ENCODE data around the gene ZNF787. TPM values are rescaled to one million over a fixed set of nuclear protein-coding genes. Genes with fewer than 3 reads are reported as not detected.

ZNF787 gene
- polyA plus RNA-seq, 1 donor = 33.3 TPM

DNA sequence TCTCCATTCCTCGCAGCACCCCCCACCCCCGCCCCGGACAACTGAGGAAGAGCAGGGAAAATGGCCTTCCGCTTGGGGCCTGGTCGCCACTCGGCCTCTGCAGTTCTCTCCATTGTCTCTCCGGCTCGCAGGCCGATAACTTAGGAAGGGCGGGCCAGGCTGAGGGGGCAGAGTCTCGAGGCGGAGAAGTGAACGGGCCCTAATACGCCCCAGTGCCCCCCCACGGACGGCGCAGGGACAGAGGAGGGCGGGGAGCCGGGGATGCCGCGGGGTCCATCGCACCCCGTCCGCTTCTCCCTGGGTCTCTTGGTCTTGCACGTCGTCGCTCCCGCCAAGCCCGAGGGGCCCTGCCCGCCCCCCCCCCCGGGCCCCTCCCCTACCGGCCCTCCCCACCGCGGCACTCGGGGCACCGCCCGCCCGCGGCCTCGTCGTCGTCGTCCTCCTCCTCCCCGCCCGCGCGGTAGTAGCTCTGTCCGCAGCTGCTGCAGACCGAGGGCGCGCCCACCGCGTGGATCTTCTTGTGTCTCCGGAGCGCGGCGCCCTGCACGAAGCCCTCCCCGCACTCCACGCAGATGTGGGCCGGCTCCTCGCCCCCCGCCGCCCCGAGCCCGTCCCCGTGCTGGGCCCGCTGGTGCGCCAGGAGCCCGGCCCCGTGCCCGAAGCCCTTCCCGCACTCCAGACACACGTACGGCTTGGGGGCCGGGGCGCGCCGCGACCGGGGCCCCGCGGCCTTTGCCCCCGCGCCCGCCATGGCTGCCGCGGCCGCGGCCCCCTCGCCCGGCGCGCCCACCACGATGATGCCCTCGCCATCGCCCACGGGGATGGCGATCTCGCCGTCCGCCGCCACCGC lies 33.2 kb downstream of the ZNF787 start:
- H3K4me1 ChIP-seq (ENCODE audit: control insufficient read depth, insufficient read depth, low read length) = no peaks in the 10 kb centered on the region
- peaks cover 6% of the 10 kb centered on the region for H3K9me3 ChIP-seq (ENCODE audit: control insufficient read depth, low read depth, low read length)
- no peak overlapping the region for H3K27ac ChIP-seq (ENCODE audit: low read length)
- H3K4me3 ChIP-seq (ENCODE audit: low read length) = no peak overlapping the region
- H3K36me3 ChIP-seq (ENCODE audit: control insufficient read depth, insufficient read depth, low read length) = peaks cover 30% of the 10 kb centered on the region
- no peak for DNase-seq
- H3K27me3 ChIP-seq (ENCODE audit: control insufficient read depth, insufficient read depth, low read length) = no peaks in the 10 kb centered on the region
- no CpG with 5 or more reads among the region's 104 CpGs for WGBS (ENCODE audit: insufficient coverage, low lambda C conversion rate)

DNA sequence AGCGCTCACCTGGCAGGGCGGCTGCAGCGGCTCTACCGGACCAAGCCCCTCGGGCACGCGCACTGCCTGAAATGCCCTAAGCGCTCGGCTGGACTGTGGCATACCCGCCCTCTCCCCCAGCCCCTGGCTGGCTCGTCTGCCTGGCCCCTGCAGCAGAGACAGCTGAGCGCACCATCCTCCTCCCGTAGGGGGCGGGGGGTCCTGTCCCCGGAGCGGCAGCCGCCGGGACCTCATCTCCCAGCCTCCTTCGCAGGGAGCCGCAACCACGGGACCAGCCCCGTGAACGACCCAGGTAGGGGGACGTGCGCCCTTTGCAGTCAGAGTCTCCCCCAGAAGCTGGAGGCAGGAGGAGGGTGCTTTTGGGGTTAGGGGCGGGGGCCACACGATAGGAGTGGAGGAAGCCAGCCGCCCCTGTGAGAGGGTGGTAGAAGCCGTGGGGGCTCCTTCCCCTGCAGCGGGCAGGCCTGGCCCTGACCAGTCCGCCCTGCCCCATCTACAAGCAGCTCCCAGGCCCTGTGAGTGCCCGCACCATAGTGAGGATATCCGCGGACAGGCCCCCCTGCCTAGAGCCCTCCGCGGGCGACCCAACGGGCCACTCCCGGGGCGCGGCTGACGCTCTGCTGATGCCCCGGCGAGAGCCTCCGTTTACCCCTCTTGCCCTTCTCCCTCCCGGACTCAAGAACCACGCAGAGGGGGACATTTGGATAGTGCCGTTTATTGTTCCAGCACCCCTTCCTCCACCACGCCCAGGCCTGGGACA lies 34.2 kb downstream of the ZNF787 start:
- no peak for DNase-seq
- Histone ChIP-seq H3K27me3 (ENCODE audit: control insufficient read depth, insufficient read depth, low read length) (peaks cover 2% of the 10 kb centered on the region), H3K36me3 (ENCODE audit: control insufficient read depth, insufficient read depth, low read length) (peaks cover 25% of the 10 kb centered on the region), H3K9me3 (ENCODE audit: control insufficient read depth, low read depth, low read length) (peaks cover 3% of the 10 kb centered on the region), H3K27ac (ENCODE audit: low read length) (no peak overlapping the region), H3K4me1 (ENCODE audit: control insufficient read depth, insufficient read depth, low read length) (no peaks in the 10 kb centered on the region), H3K4me3 (ENCODE audit: low read length) (no peak overlapping the region)
- WGBS (ENCODE audit: insufficient coverage, low lambda C conversion rate) = no CpG with 5 or more reads among the region's 49 CpGs

DNA sequence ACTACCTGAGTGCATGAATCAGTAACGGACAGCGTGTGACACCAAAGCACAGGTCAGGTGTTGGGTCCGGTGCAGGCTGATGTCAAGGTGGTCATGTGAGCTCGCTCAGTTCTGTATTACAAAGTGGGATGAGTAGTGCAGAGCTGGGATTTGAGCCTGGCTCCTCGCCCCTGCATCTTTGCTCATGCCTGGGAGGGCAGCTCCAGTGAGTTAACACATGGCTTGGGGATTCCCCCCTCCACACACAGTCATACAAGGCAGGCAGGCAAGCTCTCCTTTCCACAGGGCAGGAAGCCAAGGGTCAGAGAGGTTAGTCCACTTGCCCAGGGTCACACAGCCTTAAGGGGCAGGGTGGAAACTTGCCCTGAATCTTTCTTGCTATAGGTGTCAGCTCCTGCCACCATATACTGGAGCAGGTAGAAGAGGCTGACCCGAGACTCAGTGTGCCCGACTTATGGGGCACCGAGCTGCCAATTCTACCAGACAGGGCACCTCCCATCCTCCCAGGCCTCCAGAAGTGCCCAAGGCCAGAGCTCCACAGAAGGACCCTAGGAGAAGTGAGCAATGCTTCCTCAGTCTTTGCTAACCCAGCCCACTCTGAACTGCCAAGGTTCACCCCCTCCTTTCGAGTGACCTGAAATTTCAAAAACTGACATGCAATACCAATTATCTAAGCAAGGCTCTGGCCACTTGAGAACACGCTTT lies 35.4 kb downstream of the ZNF787 start:
- no peak overlapping the region for H3K27ac ChIP-seq (ENCODE audit: low read length)
- WGBS (ENCODE audit: insufficient coverage, low lambda C conversion rate) = 100% methylated on average over 1 of the region's 10 CpGs
- peaks cover 20% of the 10 kb centered on the region for H3K36me3 ChIP-seq (ENCODE audit: control insufficient read depth, insufficient read depth, low read length)
- peaks cover 5% of the 10 kb centered on the region for H3K4me1 ChIP-seq (ENCODE audit: control insufficient read depth, insufficient read depth, low read length)
- H3K4me3 ChIP-seq (ENCODE audit: low read length) = no peak overlapping the region
- no peaks in the 10 kb centered on the region for H3K9me3 ChIP-seq (ENCODE audit: control insufficient read depth, low read depth, low read length)
- H3K27me3 ChIP-seq (ENCODE audit: control insufficient read depth, insufficient read depth, low read length) = peaks cover 10% of the 10 kb centered on the region
- DNase-seq = no peak

DNA sequence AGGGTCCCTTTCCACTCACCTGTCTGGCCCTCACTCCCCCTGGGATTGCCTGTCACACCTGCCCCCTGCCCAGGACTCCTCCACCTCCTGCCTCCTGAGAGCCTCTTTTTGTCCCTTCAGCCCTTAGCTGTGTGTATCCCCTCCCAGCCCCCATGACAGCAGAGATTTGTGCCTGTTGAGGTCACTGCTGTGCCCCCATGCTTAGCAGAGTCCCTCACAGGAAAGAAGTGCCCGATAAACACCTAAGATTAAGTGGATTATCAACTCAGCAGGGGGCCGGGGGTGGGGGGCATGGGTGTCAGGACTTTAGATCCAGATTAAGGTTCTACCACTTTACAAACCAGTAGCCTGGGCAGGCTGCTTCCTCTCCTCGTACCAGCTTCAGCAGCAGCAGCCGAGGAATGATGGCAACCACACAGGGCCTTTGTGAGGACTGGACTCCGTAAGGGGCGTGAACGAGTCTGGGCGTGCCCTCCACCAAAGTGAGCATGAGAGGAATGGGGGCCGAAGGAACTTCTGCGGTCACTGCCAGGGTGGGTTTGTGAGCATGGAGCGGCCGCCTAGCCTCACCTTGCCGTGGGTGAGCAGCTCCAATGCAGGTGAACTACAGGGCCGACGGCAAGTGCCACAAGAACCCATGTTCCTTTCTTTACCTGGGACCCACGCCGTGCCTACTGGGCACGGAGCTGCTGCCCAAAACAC lies 36.1 kb downstream of the ZNF787 start:
- Histone ChIP-seq H3K36me3 (ENCODE audit: control insufficient read depth, insufficient read depth, low read length) (peaks cover 17% of the 10 kb centered on the region), H3K4me1 (ENCODE audit: control insufficient read depth, insufficient read depth, low read length) (peaks cover 6% of the 10 kb centered on the region), H3K9me3 (ENCODE audit: control insufficient read depth, low read depth, low read length) (no peaks in the 10 kb centered on the region), H3K4me3 (ENCODE audit: low read length) (no peak overlapping the region), H3K27me3 (ENCODE audit: control insufficient read depth, insufficient read depth, low read length) (peaks cover 11% of the 10 kb centered on the region), H3K27ac (ENCODE audit: low read length) (no peak overlapping the region)
- no peak for DNase-seq
- no CpG with 5 or more reads among the region's 18 CpGs for WGBS (ENCODE audit: insufficient coverage, low lambda C conversion rate)

DNA sequence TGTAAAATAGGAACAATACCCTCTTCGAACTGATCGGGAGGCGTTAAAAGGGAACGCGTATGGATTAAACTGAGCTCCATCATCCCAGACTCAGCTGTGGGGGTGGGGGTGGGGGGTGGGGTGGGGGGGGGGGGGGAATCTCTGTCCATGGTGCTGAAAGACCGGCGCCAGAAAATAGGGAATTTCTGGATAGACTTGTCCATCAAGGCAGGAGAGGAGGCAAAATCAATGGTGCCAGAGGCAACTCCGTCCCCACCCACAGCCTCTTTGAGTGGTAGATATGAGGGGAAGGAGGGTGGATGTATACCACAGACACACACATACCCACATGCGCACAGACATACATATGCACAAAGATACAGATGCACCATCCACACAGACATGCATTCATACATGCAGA lies 37.4 kb downstream of the ZNF787 start:
- H3K27me3 ChIP-seq (ENCODE audit: control insufficient read depth, insufficient read depth, low read length) = peaks cover 11% of the 10 kb centered on the region
- peaks cover 6% of the 10 kb centered on the region for H3K4me1 ChIP-seq (ENCODE audit: control insufficient read depth, insufficient read depth, low read length)
- H3K4me3 ChIP-seq (ENCODE audit: low read length) = no peak overlapping the region
- no peak overlapping the region for H3K27ac ChIP-seq (ENCODE audit: low read length)
- H3K36me3 ChIP-seq (ENCODE audit: control insufficient read depth, insufficient read depth, low read length) = peaks cover 8% of the 10 kb centered on the region
- WGBS (ENCODE audit: insufficient coverage, low lambda C conversion rate) = no CpG with 5 or more reads among the region's 9 CpGs
- DNase-seq = no peak
- H3K9me3 ChIP-seq (ENCODE audit: control insufficient read depth, low read depth, low read length) = no peaks in the 10 kb centered on the region

DNA sequence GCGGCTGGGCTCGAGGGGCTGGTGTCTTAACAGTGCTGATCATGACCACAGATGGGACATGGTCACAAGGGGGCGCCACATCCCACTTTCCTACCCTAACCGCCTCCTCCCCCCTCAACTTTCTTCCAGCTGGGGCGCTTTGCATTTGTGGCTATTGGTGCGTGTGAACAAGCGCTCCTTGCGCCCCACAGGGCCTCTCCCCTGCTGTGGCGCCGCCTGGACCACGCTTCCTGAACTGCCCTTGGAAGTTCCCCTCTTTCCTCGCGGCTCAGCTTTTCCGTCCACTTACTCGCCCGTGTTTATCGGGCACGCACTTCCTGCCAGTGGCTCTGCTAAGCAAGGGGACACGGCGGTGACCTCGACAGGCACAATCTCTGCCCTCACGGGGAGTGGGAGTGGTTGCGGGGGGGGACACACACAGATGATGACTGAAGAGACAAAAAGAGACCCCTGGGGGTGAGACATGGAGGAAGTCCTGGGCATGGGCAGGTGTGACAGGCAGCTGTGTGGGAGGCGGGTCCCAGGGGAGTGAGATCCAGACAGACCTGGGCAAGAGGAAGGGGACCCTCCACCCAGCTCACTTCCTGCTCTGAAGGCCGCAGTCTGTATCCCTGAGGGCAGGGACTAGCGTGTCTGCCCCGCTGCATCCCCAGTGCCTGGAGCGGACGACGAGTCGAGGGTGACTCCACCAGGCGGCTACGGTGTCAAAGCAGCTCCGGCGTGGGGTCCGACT lies 40.3 kb downstream of the ZNF787 start:
- Histone ChIP-seq H3K4me3 (ENCODE audit: low read length) (peak overlapping the region; percentile 21), H3K27me3 (ENCODE audit: control insufficient read depth, insufficient read depth, low read length) (peaks cover 11% of the 10 kb centered on the region), H3K27ac (ENCODE audit: low read length) (no peak overlapping the region), H3K4me1 (ENCODE audit: control insufficient read depth, insufficient read depth, low read length) (peaks cover 6% of the 10 kb centered on the region), H3K9me3 (ENCODE audit: control insufficient read depth, low read depth, low read length) (no peaks in the 10 kb centered on the region), H3K36me3 (ENCODE audit: control insufficient read depth, insufficient read depth, low read length) (peaks cover under 1% of the 10 kb centered on the region)
- no CpG with 5 or more reads among the region's 36 CpGs for WGBS (ENCODE audit: insufficient coverage, low lambda C conversion rate)
- peak; percentile 52 to 67 for DNase-seq

DNA sequence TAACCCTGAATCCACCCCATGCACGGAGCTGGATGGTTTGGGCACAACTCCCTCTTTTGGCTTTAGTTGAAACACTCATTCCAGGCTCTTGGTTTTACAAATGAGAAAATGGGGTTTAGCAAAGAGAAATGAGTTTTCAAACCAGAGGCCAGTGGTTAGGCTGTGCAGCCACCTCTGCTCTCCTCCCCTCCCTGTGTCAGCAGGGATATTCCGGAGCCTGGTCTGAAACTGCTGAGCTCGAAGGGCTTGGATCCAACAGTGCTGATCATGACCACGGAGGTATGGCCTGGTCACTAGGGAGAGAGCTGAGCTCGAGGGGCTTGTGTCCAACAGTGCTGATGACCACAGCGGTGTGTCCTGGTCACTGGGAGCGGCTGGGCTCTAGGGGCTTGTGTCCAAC lies 41.5 kb downstream of the ZNF787 start:
- Histone ChIP-seq H3K27me3 (ENCODE audit: control insufficient read depth, insufficient read depth, low read length) (peaks cover 11% of the 10 kb centered on the region), H3K36me3 (ENCODE audit: control insufficient read depth, insufficient read depth, low read length) (no peaks in the 10 kb centered on the region), H3K4me1 (ENCODE audit: control insufficient read depth, insufficient read depth, low read length) (peaks cover 6% of the 10 kb centered on the region), H3K9me3 (ENCODE audit: control insufficient read depth, low read depth, low read length) (no peaks in the 10 kb centered on the region), H3K27ac (ENCODE audit: low read length) (no peak overlapping the region), H3K4me3 (ENCODE audit: low read length) (no peak overlapping the region)
- WGBS (ENCODE audit: insufficient coverage, low lambda C conversion rate) = no CpG with 5 or more reads among the region's 7 CpGs
- no peak for DNase-seq

DNA sequence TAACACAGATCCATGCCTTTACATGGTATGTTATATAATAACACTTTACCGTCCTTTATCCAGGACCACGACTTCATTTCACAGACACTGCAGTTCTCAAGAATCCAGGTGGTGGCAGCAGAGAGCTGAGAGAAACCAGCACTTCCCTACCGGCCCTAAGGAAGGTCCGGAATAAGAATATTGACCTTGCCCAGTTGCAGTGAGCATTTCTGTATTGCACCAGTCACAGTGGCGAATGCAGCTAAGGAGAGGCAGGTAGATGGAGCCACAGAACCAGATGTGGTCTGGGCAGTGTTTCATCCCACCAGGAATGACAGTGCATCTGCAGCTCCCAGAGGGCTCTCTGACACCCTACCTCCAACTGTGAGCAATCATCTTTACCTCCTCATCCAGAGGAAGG lies 44.6 kb downstream of the ZNF787 start:
- Histone ChIP-seq H3K27ac (ENCODE audit: low read length) (no peak overlapping the region), H3K4me1 (ENCODE audit: control insufficient read depth, insufficient read depth, low read length) (peaks cover 6% of the 10 kb centered on the region), H3K27me3 (ENCODE audit: control insufficient read depth, insufficient read depth, low read length) (peaks cover 8% of the 10 kb centered on the region), H3K9me3 (ENCODE audit: control insufficient read depth, low read depth, low read length) (no peaks in the 10 kb centered on the region), H3K4me3 (ENCODE audit: low read length) (no peak overlapping the region), H3K36me3 (ENCODE audit: control insufficient read depth, insufficient read depth, low read length) (no peaks in the 10 kb centered on the region)
- peak; percentile 22 to 26 for DNase-seq
- no CpG with 5 or more reads among the region's 5 CpGs for WGBS (ENCODE audit: insufficient coverage, low lambda C conversion rate)

DNA sequence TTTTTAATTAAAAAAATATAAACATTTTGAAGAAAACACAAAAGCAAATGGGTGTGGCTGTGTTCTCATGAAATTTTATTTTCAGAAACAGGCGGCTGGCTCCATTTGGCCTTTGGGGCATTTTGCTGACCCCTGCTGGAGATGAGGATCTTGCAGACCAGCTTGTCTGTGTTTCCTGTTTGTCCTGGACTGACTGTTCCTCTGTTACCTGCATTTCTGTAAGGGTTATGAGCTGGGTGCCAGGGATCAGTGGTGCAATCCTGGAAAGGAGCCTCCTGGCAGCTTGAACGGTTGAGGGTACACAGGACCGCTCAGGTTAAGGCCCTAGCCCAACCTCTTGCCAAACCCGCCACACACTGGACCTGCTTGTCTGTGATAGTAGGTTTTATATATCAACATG lies 49.9 kb downstream of the ZNF787 start:
- Histone ChIP-seq H3K27me3 (ENCODE audit: control insufficient read depth, insufficient read depth, low read length) (no peaks in the 10 kb centered on the region), H3K27ac (ENCODE audit: low read length) (no peak overlapping the region), H3K4me1 (ENCODE audit: control insufficient read depth, insufficient read depth, low read length) (no peaks in the 10 kb centered on the region), H3K36me3 (ENCODE audit: control insufficient read depth, insufficient read depth, low read length) (no peaks in the 10 kb centered on the region), H3K9me3 (ENCODE audit: control insufficient read depth, low read depth, low read length) (no peaks in the 10 kb centered on the region), H3K4me3 (ENCODE audit: low read length) (no peak overlapping the region)
- no CpG with 5 or more reads among the region's 4 CpGs for WGBS (ENCODE audit: insufficient coverage, low lambda C conversion rate)
- DNase-seq = no peak
